Epithelial cell of prostate (primary cell): ENCODE results near the gene HPSE2.

Experiments
- DNase-seq: peaks from one replicate; pipeline ENCODE4 v3.0.0-alpha.2; 2011; ENCODE audit warnings: low read depth, low spot score
- H3K27ac ChIP-seq: fragments of 450-650 bp; 2 replicates; pipeline ENCODE4 v1.5.1; 2017; ENCODE audit warnings: mild to moderate bottlenecking

HPSE2 gene

GRCh38 chr10:98408799-98409198 is 826.9 kb downstream of the HPSE2 start:
- H3K27ac ChIP-seq, result no peak overlapping the region
- DNase-seq, result no peak

- H3K27ac ChIP-seq, result no peak overlapping the region
- no peak for DNase-seq
These were observed 827.9 kb downstream of the HPSE2 start for GRCh38 chr10:98407744-98408241.
